Kidney (tissue), 14 donors: ENCODE measurements around the gene RAB11FIP3. TPM values are rescaled to one million over a fixed set of nuclear protein-coding genes. Genes with fewer than 3 reads are reported as not detected.

ENCODE experiments used
- DNase-seq, 5 donors: peaks; one replicate each; pipeline ENCODE4 v3.0.0-alpha.2; 2013 to 2020
- FAIRE-seq: peaks from 2 replicates; lab custom pipeline; 2012; peaks lifted over from hg19 to GRCh38; lab: Jason Lieb, UNC
- H3K27ac ChIP-seq, 2 donors: one replicate each; pipeline ENCODE4 v1.7.0; 2013; ENCODE audit warnings: low read depth in 2 of 2, low read length in 2 of 2, inconsistent platforms in 1 of 2
- H3K27me3 ChIP-seq: one replicate; pipeline ENCODE4 v1.7.1; 2013; ENCODE audit warnings: low read length, inconsistent platforms; ENCODE audit not compliant: control insufficient read depth, insufficient read depth
- H3K36me3 ChIP-seq, 3 donors: one replicate each; pipeline versions ENCODE4 v1.7.0 to v1.7.1; 2013; ENCODE audit warnings: low read length in 3 of 3, control low read depth in 1 of 3, inconsistent platforms in 1 of 3; ENCODE audit not compliant: insufficient read depth in 3 of 3, control insufficient read depth in 2 of 3
- H3K4me1 ChIP-seq, 3 donors: one replicate each; pipeline versions ENCODE4 v1.7.0 to v1.7.1; 2013; ENCODE audit warnings: low read length in 3 of 3, inconsistent platforms in 1 of 3, low read depth in 1 of 3; ENCODE audit not compliant: control insufficient read depth in 2 of 3, insufficient read depth in 2 of 3
- H3K4me3 ChIP-seq, 3 donors: one replicate each; pipeline versions ENCODE4 v1.7.0 to v1.8.1; 2013; ENCODE audit warnings: low read length in 3 of 3, control low read depth in 1 of 3, inconsistent platforms in 1 of 3
- H3K9ac ChIP-seq, 3 donors: one replicate each; pipeline versions ENCODE4 v1.7.0 to v1.7.1; 2013; ENCODE audit warnings: low read length in 3 of 3, control low read depth in 1 of 3, inconsistent platforms in 1 of 3
- H3K9me3 ChIP-seq, 3 donors: one replicate each; pipeline versions ENCODE4 v1.7.0 to v1.7.1; 2013; ENCODE audit warnings: low read length in 3 of 3, control low read depth in 1 of 3, inconsistent platforms in 1 of 3; ENCODE audit not compliant: control insufficient read depth in 2 of 3, insufficient read depth in 1 of 3
- intact Hi-C: fragments of 100-400 bp; cut with DNase I; formaldehyde crosslinking; loops from one replicate; pipeline ENCODE4 v1.11.1; 2022
- polyA plus RNA-seq: library from polyadenylated mRNA; stranded (reverse); fragments of 350-450 nt; fragmentation: Illumina TruSeq; extraction: RNeasy Lipid Tissue Mini Kit (QIAGEN cat#74804); gene quantifications from one replicate; pipeline ENCODE4 v1.2.3, GENCODE V29; 2014; ENCODE audit warnings: low read depth, low replicate concordance; ENCODE audit not compliant: insufficient read depth
- total RNA-seq: library from RNA; stranded (reverse); fragmentation: NEBNext Ultra II Directional; extraction: Animal tissue kit (Norgen Biotek cat#: 25700); gene quantifications from one replicate; pipeline ENCODE4 v1.2.1, GENCODE V29; 2021
- TF ChIP-seq, protein P1 (sequence below): IDR thresholded peaks from 3 replicates; pipeline ENCODE4 v1.5.1; 2012; ENCODE audit warnings: mild to moderate bottlenecking, moderate library complexity, borderline replicate concordance; ENCODE audit not compliant: insufficient read depth; ENCODE audit errors: extremely low read depth
- donor health status: control.
- donor health status: control.
- donor health status: control.
- donor health status: control.
- donor health status: control.
- donor health status: DM: yes; HTN: yes; CAD: no.
- donor health status: Normal renal cell carcinoma (clear cell type).

The RAB11FIP3 gene
- total and polyA plus RNA-seq, 2 donors from 2014 or later = 84.9 to 162 TPM

DNA sequence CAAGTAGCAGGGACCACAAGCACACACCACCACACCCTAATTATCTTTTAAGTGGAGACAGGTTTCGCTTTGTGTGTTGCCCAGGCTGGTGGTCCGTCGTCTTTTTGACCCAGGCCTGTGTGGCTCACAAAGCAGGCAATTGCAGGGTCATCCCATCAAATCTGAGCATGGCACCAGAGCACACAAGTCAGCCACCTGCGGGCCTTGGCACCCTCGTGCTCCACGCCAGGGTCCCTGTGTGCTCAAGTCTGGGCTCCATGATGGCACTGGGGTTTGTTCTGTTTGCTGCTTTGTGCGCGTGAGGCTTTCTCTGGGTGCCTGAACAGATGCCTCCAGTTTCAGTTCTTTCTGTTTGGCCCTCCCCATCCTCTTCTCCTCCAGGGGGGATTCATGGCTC, 99.7 kb downstream of the RAB11FIP3 start:
- H3K36me3 ChIP-seq = peaks cover 0 to 13% (median 7%) of the 10 kb centered on the region in 3 donors
- FAIRE-seq = no peak

GRCh38 chr16:525520-526180, 100.2 kb downstream of the RAB11FIP3 start:
- H3K27ac ChIP-seq = peak overlapping the region; percentile 96 to 98
- TF ChIP-seq, protein P1, sequence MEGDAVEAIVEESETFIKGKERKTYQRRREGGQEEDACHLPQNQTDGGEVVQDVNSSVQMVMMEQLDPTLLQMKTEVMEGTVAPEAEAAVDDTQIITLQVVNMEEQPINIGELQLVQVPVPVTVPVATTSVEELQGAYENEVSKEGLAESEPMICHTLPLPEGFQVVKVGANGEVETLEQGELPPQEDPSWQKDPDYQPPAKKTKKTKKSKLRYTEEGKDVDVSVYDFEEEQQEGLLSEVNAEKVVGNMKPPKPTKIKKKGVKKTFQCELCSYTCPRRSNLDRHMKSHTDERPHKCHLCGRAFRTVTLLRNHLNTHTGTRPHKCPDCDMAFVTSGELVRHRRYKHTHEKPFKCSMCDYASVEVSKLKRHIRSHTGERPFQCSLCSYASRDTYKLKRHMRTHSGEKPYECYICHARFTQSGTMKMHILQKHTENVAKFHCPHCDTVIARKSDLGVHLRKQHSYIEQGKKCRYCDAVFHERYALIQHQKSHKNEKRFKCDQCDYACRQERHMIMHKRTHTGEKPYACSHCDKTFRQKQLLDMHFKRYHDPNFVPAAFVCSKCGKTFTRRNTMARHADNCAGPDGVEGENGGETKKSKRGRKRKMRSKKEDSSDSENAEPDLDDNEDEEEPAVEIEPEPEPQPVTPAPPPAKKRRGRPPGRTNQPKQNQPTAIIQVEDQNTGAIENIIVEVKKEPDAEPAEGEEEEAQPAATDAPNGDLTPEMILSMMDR = peak; percentile 3
- peak overlapping the region in 2 of 3 donors; percentile 4 to 87 for H3K9ac ChIP-seq
- FAIRE-seq (no peak), DNase-seq (peak in 2 of 5 donors; percentile 55 to 83)
- peak overlapping the region in 2 of 3 donors; percentile 68 to 74 for H3K4me3 ChIP-seq
- no peaks in the 10 kb centered on the region for H3K27me3 ChIP-seq
- H3K9me3 ChIP-seq = no peaks in the 10 kb centered on the region
- H3K36me3 ChIP-seq = peaks cover 0 to 8% (median 2%) of the 10 kb centered on the region in 3 donors
- H3K4me1 ChIP-seq = peaks cover 0 to 39% (median 23%) of the 10 kb centered on the region in 3 donors
- intact Hi-C loops = no loop called here

More for the DNA sequence above, 99.7 kb downstream of the RAB11FIP3 start:
- H3K9me3 ChIP-seq = no peaks in the 10 kb centered on the region
- H3K4me1 ChIP-seq = peaks cover 0 to 37% (median 23%) of the 10 kb centered on the region in 3 donors
- H3K27me3 ChIP-seq = no peaks in the 10 kb centered on the region
- intact Hi-C loops = no loop called here
- H3K9ac ChIP-seq = peak overlapping the region in 1 of 3 donors; percentile 87
- peak overlapping the region; percentile 50 to 98 for H3K27ac ChIP-seq
- TF ChIP-seq, protein P1 = no peak
- DNase-seq = no peak
- H3K4me3 ChIP-seq = no peak overlapping the region

GRCh38 chr16:526181-527014, 100.9 kb downstream of the RAB11FIP3 start:
- Histone ChIP-seq H3K36me3 (peaks cover 0 to under 1% (median 0%) of the 10 kb centered on the region in 3 donors), H3K9ac (peak overlapping the region; percentile 4 to 87 (median 17)), H3K4me3 (peak overlapping the region; percentile 46 to 74 (median 68)), H3K4me1 (peaks cover 0 to 39% (median 23%) of the 10 kb centered on the region in 3 donors), H3K9me3 (no peaks in the 10 kb centered on the region), H3K27ac (peak overlapping the region; percentile 96 to 98), H3K27me3 (no peaks in the 10 kb centered on the region)
- FAIRE-seq = no peak
- intact Hi-C loops = no loop called here
- TF ChIP-seq, protein P1 = no peak
- DNase-seq = peak in 3 of 5 donors; percentile 53 to 77 (median 68)
